ENCODE data around the gene PRADC1.
A peak's percentile ranks its signal among the peaks of the same experiment; 100 is the strongest.

PRADC1 gene

GRCh38 chr2:73258186-73258912 is 25.3 kb upstream of the PRADC1 start:
- DNase-seq: no peak

- DNase-seq: no peak
These were observed 24.5 kb upstream of the PRADC1 start for GRCh38 chr2:73257425-73258125.

GRCh38 chr2:73257021-73257420 is 24.0 kb upstream of the PRADC1 start:
- DNase-seq: no peak

- no peak for DNase-seq
These were observed 23.5 kb upstream of the PRADC1 start for GRCh38 chr2:73256618-73256922.

- no peak for DNase-seq
These were observed 23.0 kb upstream of the PRADC1 start for GRCh38 chr2:73255907-73256617.

GRCh38 chr2:73255007-73255644 is 22.1 kb upstream of the PRADC1 start:
- no peak for DNase-seq

- DNase-seq: no peak
These were observed 21.4 kb upstream of the PRADC1 start for GRCh38 chr2:73254343-73255006.

- no peak for DNase-seq
These were observed 20.9 kb upstream of the PRADC1 start for GRCh38 chr2:73253901-73254300.

GRCh38 chr2:73253400-73253799 is 20.4 kb upstream of the PRADC1 start:
- DNase-seq: no peak

- DNase-seq: no peak
These were observed 19.4 kb upstream of the PRADC1 start for GRCh38 chr2:73252238-73253027.

- DNase-seq: no peak
These were observed 18.1 kb upstream of the PRADC1 start for GRCh38 chr2:73250872-73251846.

GRCh38 chr2:73249636-73250035 is 16.6 kb upstream of the PRADC1 start:
- DNase-seq: no peak

- DNase-seq: no peak
These were observed 13.8 kb upstream of the PRADC1 start for GRCh38 chr2:73246850-73247249.

- DNase-seq: no peak
These were observed 11.5 kb upstream of the PRADC1 start for GRCh38 chr2:73244580-73244979.

- peak; percentile 27 for DNase-seq
These were observed 11.0 kb upstream of the PRADC1 start for GRCh38 chr2:73243884-73244570.

GRCh38 chr2:73239776-73240175 is 6.7 kb upstream of the PRADC1 start:
- no peak for DNase-seq

- DNase-seq: no peak
These were observed 5.9 kb upstream of the PRADC1 start for GRCh38 chr2:73238976-73239375.

GRCh38 chr2:73238149-73238548 is 5.1 kb upstream of the PRADC1 start:
- DNase-seq: no peak

GRCh38 chr2:73237168-73237567 is 4.1 kb upstream of the PRADC1 start:
- DNase-seq: no peak

- no peak for DNase-seq
These were observed 2.4 kb upstream of the PRADC1 start for GRCh38 chr2:73235315-73236028.

All from NCI-H1105 (cell line).